Loucy (cell line): Measurements from ENCODE around the gene CEACAM7.

Experiments
- H2AFZ ChIP-seq: fragments of 200-600 bp; sonication (generic); 2 replicates; pipeline ENCODE4 v1.6.0; 2016; ENCODE audit warnings: antibody characterized with exemption, mild to moderate bottlenecking, low read length, moderate library complexity
- H3F3A ChIP-seq: fragments of 200-600 bp; 2 replicates; pipeline ENCODE4 v1.6.0; 2016; ENCODE audit warnings: antibody characterized with exemption, low read depth, mild to moderate bottlenecking
- H3K27me3 ChIP-seq: fragments of 200-600 bp; sonication (generic); 2 replicates; pipeline ENCODE4 v1.6.1; 2014; ENCODE audit warnings: low read length, mild to moderate bottlenecking; ENCODE audit not compliant: insufficient read depth, poor library complexity, severe bottlenecking
- H3K36me3 ChIP-seq: fragments of 200-600 bp; sonication (generic); 2 replicates; pipeline ENCODE4 v1.6.1; 2016; ENCODE audit warnings: low read length; ENCODE audit not compliant: insufficient read depth
- H3K4me1 ChIP-seq: fragments of 200-600 bp; sonication (generic); 2 replicates; pipeline ENCODE4 v1.5.1; 2014; ENCODE audit warnings: low read length, mild to moderate bottlenecking; ENCODE audit not compliant: insufficient read depth, poor library complexity, severe bottlenecking
- H3K4me2 ChIP-seq: fragments of 200-600 bp; sonication (generic); 2 replicates; pipeline ENCODE4 v1.6.0; 2014; ENCODE audit warnings: antibody characterized with exemption, low read length, low read depth, mild to moderate bottlenecking; ENCODE audit not compliant: poor library complexity, severe bottlenecking
- H3K4me3 ChIP-seq: fragments of 200-600 bp; sonication (generic); 2 replicates; pipeline ENCODE4 v1.5.1; 2014; ENCODE audit warnings: low read length, mild to moderate bottlenecking, mixed read lengths; ENCODE audit not compliant: poor library complexity, severe bottlenecking
- H3K79me2 ChIP-seq: fragments of 200-600 bp; sonication (generic); 2 replicates; pipeline ENCODE4 v1.6.1; 2014; ENCODE audit warnings: low read length; ENCODE audit not compliant: insufficient read depth
- H3K9ac ChIP-seq: fragments of 200-600 bp; sonication (generic); 2 replicates; pipeline ENCODE4 v1.6.0; 2014; ENCODE audit warnings: mild to moderate bottlenecking, low read depth, low read length, moderate library complexity; ENCODE audit not compliant: poor library complexity, severe bottlenecking
- H3K9me2 ChIP-seq: fragments of 200-600 bp; sonication (generic); replicated peaks from 2 replicates; pipeline ENCODE4 v1.6.1; 2016; ENCODE audit warnings: low read depth, low read length, mixed read lengths
- H3K9me3 ChIP-seq: fragments of 200-600 bp; sonication (generic); 2 replicates; pipeline ENCODE4 v1.6.1; 2014; ENCODE audit warnings: mild to moderate bottlenecking, antibody characterized with exemption, low read length, low read depth; ENCODE audit not compliant: insufficient read depth
- H4K20me1 ChIP-seq: fragments of 200-600 bp; sonication (generic); 2 replicates; pipeline ENCODE4 v1.6.0; 2014; ENCODE audit warnings: antibody characterized with exemption, low read length, mild to moderate bottlenecking; ENCODE audit not compliant: insufficient read depth, poor library complexity, severe bottlenecking
- CTCF ChIP-seq: fragments of 200-600 bp; sonication (generic); conservative IDR thresholded peaks from 2 replicates; pipeline ENCODE4 v1.5.1; 2014; ENCODE audit warnings: mild to moderate bottlenecking, antibody characterized with exemption, low read length
- EZH2phosphoT487 ChIP-seq: fragments of 200-600 bp; IDR thresholded peaks from 2 replicates; pipeline ENCODE4 v1.6.1; 2018; ENCODE audit warnings: antibody characterized with exemption, mild to moderate bottlenecking, moderate library complexity, borderline replicate concordance

Gene CEACAM7

DNA sequence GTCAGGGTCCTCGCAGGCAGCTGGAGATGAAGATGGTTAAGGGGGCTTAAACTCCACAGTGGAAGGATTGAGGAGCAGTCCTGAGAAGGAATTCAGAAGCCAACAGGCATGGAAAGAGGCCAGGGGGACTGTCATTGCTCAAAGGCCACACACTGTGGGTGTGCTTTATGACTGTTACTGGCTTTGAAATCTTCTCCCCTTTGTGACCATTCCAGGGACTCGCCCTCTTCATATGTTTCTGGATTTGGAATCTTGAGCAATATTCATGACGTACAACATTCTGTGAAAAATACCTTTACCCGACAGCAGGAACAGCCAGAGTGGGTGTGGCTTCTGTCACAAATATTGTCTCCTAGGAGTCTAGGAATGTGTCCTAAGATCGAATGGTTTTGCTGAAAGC lies 16.6 kb downstream of the CEACAM7 start:
- H2AFZ ChIP-seq, result no peak overlapping the region
- H3K79me2 ChIP-seq, result no peaks in the 10 kb centered on the region
- H3F3A ChIP-seq, result no peaks in the 10 kb centered on the region
- 0 out of 2 replicates have a peak, but pooled peaks cover 2% of the 10 kb centered on the region for H3K9me3 ChIP-seq
- TF ChIP-seq EZH2phosphoT487, result no peak
- no peak for TF ChIP-seq CTCF
- H3K4me2 ChIP-seq, result no peak overlapping the region
- H3K4me3 ChIP-seq, result no peak overlapping the region
- peaks cover 6% of the 10 kb centered on the region for H3K27me3 ChIP-seq
- no peak overlapping the region for H3K9ac ChIP-seq
- H3K4me1 ChIP-seq, result no peaks in the 10 kb centered on the region
- no peaks in the 10 kb centered on the region for H4K20me1 ChIP-seq
- H3K9me2 ChIP-seq, result no peaks in the 10 kb centered on the region
- H3K36me3 ChIP-seq, result no peaks in the 10 kb centered on the region

- TF ChIP-seq EZH2phosphoT487 (no peak), CTCF (no peak)
- H4K20me1 ChIP-seq, result no peaks in the 10 kb centered on the region
Observed at GRCh38 chr19:41670755-41671154, 17.3 kb downstream of the CEACAM7 start.

DNA sequence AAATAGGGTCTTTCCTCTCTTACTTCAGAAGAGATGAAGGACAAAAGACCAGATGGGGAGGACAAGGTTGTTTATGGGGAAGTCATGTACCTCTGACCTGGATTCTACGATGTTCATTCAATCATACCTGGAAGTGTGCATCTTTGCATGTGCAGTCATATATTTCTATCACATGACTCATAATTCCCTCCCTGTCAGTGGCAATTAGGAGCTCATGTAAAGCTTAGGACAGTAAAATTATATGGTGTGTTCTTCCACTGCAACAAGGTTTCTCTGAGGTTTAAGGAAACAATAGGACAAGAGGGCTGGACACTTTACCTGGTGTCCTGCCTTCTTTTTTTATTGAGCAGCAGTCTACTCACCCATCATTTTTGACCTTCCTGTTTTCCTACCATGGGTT lies 19.8 kb downstream of the CEACAM7 start:
- TF ChIP-seq EZH2phosphoT487, result no peak
- no peak overlapping the region for H3K4me2 ChIP-seq
- H3K27me3 ChIP-seq, result no peaks in the 10 kb centered on the region
- no peaks in the 10 kb centered on the region for H4K20me1 ChIP-seq
- peaks cover 9% of the 10 kb centered on the region; the same call in 1 of the 2 replicates for H3K9me3 ChIP-seq
- no peaks in the 10 kb centered on the region for H3K79me2 ChIP-seq
- no peak overlapping the region for H3K4me3 ChIP-seq
- H3K36me3 ChIP-seq, result no peaks in the 10 kb centered on the region
- H2AFZ ChIP-seq, result no peak overlapping the region
- H3F3A ChIP-seq, result no peaks in the 10 kb centered on the region
- H3K9me2 ChIP-seq, result no peaks in the 10 kb centered on the region
- H3K9ac ChIP-seq, result no peak overlapping the region
- H3K4me1 ChIP-seq, result no peaks in the 10 kb centered on the region

More at GRCh38 chr19:41670755-41671154, 17.3 kb downstream of the CEACAM7 start:
- Histone ChIP-seq H3K4me3 (no peak overlapping the region), H3K36me3 (no peaks in the 10 kb centered on the region), H2AFZ (no peak overlapping the region), H3K79me2 (no peaks in the 10 kb centered on the region), H3K9ac (no peak overlapping the region), H3K9me3 (peaks cover 8% of the 10 kb centered on the region; the same call in 1 of the 2 replicates), H3K9me2 (no peaks in the 10 kb centered on the region), H3K27me3 (peaks cover under 1% of the 10 kb centered on the region), H3K4me2 (no peak overlapping the region), H3F3A (no peaks in the 10 kb centered on the region), H3K4me1 (no peaks in the 10 kb centered on the region)

DNA sequence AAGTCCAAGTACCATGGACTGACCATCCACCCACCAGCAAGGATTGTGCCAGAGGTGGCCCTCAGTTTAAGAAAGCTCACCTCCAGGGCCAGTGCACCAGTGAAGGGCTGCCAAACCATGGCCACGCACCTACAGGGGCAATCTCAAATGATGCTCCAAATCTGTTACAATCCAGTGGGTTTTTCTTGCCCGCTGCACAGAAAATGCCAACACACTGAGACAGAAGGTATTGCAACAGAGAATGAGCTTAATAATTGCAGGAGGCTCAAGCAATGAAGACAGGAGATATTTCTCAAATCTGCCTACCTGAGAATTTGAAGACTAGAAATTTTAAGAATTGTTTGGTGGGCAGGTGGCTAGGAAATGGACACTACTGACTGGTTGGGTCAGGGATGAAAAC lies 22.0 kb downstream of the CEACAM7 start:
- TF ChIP-seq EZH2phosphoT487 (no peak), CTCF (no peak)
- H3K27me3 ChIP-seq, result no peaks in the 10 kb centered on the region
- no peaks in the 10 kb centered on the region for H3F3A ChIP-seq
- H3K4me3 ChIP-seq, result no peak overlapping the region
- H3K4me2 ChIP-seq, result no peak overlapping the region
- H2AFZ ChIP-seq, result no peak overlapping the region
- H3K9me2 ChIP-seq, result no peaks in the 10 kb centered on the region
- no peaks in the 10 kb centered on the region for H3K4me1 ChIP-seq
- H4K20me1 ChIP-seq, result no peaks in the 10 kb centered on the region
- H3K9ac ChIP-seq, result no peak overlapping the region
- no peaks in the 10 kb centered on the region for H3K36me3 ChIP-seq
- H3K79me2 ChIP-seq, result no peaks in the 10 kb centered on the region
- H3K9me3 ChIP-seq, result peaks cover 9% of the 10 kb centered on the region; the same call in 1 of the 2 replicates
